ENCODE data around the gene ABI2. TPM values are rescaled to one million over a fixed set of nuclear protein-coding genes. Genes with fewer than 3 reads are reported as not detected.
"Not testable (repeated sequence)": the region's sequence is repeated elsewhere in the genome, so short reads cannot be mapped to it uniquely, and the experiment has no call there.

ABI2 gene
- total RNA-seq, 4 donors from 2014 or later: 6.0 to 22.1 (median 10.4) TPM

DNA sequence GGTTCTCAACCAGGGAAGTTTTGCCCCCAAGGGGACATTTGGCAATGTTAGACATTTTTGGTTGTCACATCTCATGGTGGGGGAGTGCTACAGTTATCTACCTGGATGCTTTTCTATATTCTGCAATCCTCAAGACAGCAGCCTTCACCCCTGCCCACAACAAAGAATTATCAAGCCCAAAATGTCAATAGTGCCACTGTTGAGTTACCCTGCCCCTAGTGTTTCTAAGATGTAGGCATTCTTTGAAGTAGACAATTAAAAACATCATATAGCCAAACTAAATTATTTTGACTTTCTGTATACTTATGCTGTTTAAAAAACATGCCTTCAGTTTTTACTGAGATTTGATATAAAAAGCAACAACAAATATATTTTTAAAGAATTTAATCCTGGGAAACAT, 48.0 kb downstream of the ABI2 start:
- TF ChIP-seq POLR2A (IDR thresholded peaks at IDR 0.05): no peak
- TF ChIP-seq, protein P1, sequence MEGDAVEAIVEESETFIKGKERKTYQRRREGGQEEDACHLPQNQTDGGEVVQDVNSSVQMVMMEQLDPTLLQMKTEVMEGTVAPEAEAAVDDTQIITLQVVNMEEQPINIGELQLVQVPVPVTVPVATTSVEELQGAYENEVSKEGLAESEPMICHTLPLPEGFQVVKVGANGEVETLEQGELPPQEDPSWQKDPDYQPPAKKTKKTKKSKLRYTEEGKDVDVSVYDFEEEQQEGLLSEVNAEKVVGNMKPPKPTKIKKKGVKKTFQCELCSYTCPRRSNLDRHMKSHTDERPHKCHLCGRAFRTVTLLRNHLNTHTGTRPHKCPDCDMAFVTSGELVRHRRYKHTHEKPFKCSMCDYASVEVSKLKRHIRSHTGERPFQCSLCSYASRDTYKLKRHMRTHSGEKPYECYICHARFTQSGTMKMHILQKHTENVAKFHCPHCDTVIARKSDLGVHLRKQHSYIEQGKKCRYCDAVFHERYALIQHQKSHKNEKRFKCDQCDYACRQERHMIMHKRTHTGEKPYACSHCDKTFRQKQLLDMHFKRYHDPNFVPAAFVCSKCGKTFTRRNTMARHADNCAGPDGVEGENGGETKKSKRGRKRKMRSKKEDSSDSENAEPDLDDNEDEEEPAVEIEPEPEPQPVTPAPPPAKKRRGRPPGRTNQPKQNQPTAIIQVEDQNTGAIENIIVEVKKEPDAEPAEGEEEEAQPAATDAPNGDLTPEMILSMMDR (IDR thresholded peaks at IDR 0.05): no peak
- DNase-seq: no peak
- Histone ChIP-seq H3K4me1 (no peaks in the 10 kb centered on the region), H3K27ac (no peak overlapping the region), H3K9me3 (no peaks in the 10 kb centered on the region), H3K27me3 (no peaks in the 10 kb centered on the region), H3K36me3 (peaks cover 0 to 3% (median 0%) of the 10 kb centered on the region in 3 donors), H3K4me3 (no peak overlapping the region)
- intact Hi-C loops (cut with DNase I): no loop called here

DNA sequence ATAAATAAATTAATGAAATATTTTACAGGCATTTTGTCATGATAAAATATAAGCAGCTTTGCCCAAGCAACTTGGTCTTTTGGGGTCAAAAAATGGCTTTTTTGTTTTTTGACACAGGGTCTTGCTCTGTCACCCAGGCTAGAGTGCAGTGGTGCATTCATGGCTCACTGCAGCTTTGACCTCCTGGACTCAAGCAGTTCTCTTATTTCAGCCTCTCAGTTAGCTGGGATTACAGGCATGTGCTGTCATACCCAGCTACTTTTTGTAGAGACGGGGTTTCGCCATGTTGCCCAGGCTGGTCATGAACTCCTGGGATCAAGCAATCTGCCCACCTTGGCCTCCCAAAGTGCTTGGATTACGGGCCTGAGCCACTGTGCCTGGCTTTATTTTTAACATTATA, 51.0 kb downstream of the ABI2 start:
- WGBS, 2 donors: 94 to 97% methylated on average over 3 of the region's 3 CpGs
- intact Hi-C loops (cut with DNase I): no loop called here
- Histone ChIP-seq H3K4me3 (no peak overlapping the region), H3K4me1 (no peaks in the 10 kb centered on the region), H3K27me3 (no peaks in the 10 kb centered on the region), H3K27ac (no peak overlapping the region), H3K36me3 (no peaks in the 10 kb centered on the region), H3K9me3 (no peaks in the 10 kb centered on the region)
- no peak for DNase-seq
- no peak for TF ChIP-seq POLR2A (IDR thresholded peaks at IDR 0.05)
- TF ChIP-seq, protein P1 (IDR thresholded peaks at IDR 0.05): no peak

DNA sequence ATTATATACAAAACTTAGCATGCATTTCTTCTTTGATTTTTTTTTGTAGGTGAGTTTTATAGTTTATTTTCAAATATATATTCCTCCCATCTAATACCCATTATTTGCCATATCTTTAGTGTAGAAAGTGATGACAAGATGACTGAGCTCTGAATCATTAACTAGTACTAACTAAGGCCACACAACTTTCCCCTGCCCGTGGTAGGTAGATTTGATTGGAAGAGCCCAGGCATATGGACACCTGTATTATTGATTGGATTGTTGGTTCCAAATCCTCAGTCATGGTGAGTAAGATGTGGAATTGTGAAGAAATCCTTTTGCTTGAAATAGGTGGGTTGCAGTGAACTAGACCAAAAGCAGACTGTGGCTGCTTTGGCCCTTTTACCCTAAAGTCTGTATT, 54.8 kb downstream of the ABI2 start:
- no peaks in the 10 kb centered on the region for H3K9me3 ChIP-seq
- H3K4me3 ChIP-seq: no peak overlapping the region
- H3K36me3 ChIP-seq: no peaks in the 10 kb centered on the region
- H3K4me1 ChIP-seq: no peaks in the 10 kb centered on the region
- H3K27ac ChIP-seq: no peak overlapping the region
- WGBS, 2 donors: 62 to 100% methylated on average over 1 of the region's 1 CpG
- TF ChIP-seq, protein P1 (IDR thresholded peaks at IDR 0.05): no peak
- no peak for TF ChIP-seq POLR2A (IDR thresholded peaks at IDR 0.05)
- H3K27me3 ChIP-seq: no peaks in the 10 kb centered on the region
- no peak for DNase-seq
- intact Hi-C loops (cut with DNase I): no loop called here

DNA sequence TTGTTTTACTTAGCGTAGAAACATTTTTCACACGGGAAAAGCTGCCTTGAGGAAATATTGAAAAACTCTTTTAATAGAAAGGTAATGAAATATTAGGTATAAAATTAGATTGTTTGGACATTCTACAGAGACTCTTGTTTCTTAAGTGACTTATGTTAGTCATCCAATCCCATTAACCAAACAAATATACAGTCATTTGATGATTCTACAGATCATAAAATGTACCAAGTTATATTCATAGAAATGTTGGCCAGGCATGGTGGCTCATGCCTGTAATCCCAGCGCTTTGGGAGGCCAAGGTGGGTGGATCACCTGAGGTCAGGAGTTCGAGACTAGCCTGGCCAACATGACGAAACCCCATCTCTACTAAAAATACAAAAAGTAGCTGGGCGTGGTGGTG, 60.0 kb downstream of the ABI2 start:
- DNase-seq; H3K4me3 ChIP-seq; H3K27me3 ChIP-seq; H3K4me1 ChIP-seq; H3K36me3 ChIP-seq; intact Hi-C loops (cut with DNase I); H3K9me3 ChIP-seq; H3K27ac ChIP-seq: not testable (repeated sequence)
- 90 to 93% methylated on average over 6 of the region's 6 CpGs for WGBS, 2 donors

DNA sequence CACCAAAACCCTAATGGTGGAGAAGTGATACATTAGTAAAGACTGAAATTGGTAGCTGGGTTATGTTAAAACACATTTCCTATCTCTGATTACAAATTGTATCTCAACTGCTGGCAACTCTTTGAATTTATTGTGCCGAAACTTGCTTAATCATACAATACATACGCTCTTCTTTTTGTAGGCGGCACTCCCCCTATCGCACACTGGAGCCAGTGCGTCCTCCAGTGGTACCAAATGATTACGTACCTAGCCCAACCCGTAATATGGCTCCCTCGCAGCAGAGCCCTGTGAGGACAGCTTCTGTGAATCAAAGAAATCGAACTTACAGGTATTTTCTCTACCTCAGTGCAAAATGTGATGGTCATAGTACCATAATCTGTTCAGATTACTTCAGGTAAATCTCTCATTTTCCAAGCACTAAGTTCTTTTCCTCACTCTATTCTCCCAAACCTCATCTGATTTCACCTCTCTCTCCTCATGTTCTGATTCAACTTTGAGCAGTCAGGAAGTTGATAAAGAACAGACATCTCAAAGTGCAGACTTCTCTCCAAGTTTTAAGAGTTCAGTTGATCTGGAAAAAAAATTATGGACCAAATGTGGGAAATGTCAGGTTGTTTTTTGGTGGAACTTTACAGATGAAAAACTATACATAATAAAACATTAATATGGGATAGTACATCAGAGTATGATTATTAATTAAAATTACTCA, 66.5 kb downstream of the ABI2 start:
- DNase-seq: no peak
- WGBS, 2 donors: 95% methylated on average over 9 of the region's 9 CpGs
- no peak for TF ChIP-seq POLR2A (IDR thresholded peaks at IDR 0.05)
- TF ChIP-seq, protein P1 (IDR thresholded peaks at IDR 0.05): no peak

DNA sequence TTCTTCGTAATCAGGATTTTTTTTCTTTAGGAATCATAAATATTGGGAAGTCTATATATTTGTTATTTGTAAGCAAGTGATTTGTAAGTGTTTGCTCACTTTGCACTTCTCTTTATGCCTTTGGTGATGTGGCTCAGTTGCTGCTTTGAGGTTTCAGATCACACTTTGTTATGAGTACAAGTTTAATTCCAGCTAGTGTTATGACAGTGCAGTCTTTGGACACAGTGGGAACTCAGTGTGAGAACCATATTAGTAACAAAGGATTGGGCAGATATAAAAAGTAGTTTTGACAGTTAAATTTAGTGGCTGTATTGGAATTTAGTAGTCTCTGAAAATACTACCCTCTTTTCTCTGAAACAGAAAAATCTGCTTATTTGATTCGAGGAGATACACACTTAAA, 67.7 kb downstream of the ABI2 start:
- Histone ChIP-seq H3K4me3 (no peak overlapping the region), H3K9me3 (no peaks in the 10 kb centered on the region), H3K27me3 (no peaks in the 10 kb centered on the region), H3K27ac (no peak overlapping the region), H3K4me1 (no peaks in the 10 kb centered on the region), H3K36me3 (peaks cover 0 to 22% (median 0%) of the 10 kb centered on the region in 3 donors)
- DNase-seq: no peak
- TF ChIP-seq, protein P1 (IDR thresholded peaks at IDR 0.05): no peak
- TF ChIP-seq POLR2A (IDR thresholded peaks at IDR 0.05): no peak
- intact Hi-C loops (cut with DNase I): no loop called here
- 87 to 89% methylated on average over 2 of the region's 2 CpGs for WGBS, 2 donors

More for the DNA sequence above, 66.5 kb downstream of the ABI2 start:
- intact Hi-C loops (cut with DNase I): no loop called here
- Histone ChIP-seq H3K4me1 (no peaks in the 10 kb centered on the region), H3K27me3 (no peaks in the 10 kb centered on the region), H3K36me3 (peaks cover 0 to 22% (median 0%) of the 10 kb centered on the region in 3 donors), H3K9me3 (no peaks in the 10 kb centered on the region), H3K4me3 (no peak overlapping the region), H3K27ac (no peak overlapping the region)

Measured in esophagus squamous epithelium (tissue), 5 donors.